Raji (cell line): Measurements from ENCODE around the gene ZNF436.

Experiments
- POLR2A ChIP-seq: IDR thresholded peaks from 2 replicates; pipeline ENCODE4 v1.6.1; 2011; ENCODE audit warnings: low read depth, low read length, control low read depth; ENCODE audit not compliant: insufficient read depth

The ZNF436 gene

DNA sequence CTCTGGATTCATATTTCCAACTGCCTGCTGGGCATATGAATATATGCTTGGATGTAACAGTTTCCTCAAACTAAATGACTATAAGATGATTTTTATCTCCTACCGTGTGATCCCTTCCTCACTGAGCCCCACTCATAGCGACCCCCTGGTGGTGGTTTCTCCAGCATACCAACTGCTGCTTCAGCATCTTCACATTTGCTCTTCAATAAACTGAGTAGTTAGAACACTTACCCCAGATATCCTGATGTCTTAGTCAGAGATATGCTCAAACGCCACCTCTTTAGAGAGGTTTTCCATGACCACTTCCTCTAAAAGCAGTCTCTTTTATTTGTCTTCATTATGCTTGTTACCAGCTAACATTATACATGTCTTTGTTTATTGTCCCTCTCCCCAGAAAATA is 15.4 kb downstream of the ZNF436 start:
- TF ChIP-seq POLR2A, result no peak

DNA sequence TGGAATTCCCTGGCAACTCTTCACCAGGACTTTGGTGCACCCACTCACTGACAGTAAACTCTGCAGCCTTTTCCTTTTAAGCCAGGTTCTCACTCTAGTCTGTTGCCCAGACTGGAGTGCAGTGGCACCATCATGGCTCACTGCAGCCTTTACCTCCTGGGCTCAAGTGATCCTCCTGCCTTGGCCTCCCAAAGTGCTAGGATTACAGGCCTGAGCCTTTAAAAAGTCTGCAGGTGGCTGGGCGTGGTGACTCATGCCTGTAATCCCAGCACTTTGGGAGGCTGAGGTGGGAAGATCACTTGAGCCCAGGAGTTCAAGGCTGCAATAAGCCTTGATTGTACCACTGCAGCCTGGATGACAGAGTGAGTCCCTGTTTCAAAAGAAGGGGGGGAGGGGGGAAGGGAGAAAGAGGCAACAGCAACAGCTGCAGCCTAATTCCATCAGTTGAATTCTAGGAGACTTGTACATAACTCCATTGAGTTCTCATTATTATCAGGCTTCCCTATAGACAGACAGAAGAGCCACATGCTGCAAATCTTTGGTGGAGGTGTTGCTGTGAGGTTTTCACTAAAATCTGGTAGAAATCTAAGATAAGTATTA is 17.4 kb downstream of the ZNF436 start:
- no peak for TF ChIP-seq POLR2A

DNA sequence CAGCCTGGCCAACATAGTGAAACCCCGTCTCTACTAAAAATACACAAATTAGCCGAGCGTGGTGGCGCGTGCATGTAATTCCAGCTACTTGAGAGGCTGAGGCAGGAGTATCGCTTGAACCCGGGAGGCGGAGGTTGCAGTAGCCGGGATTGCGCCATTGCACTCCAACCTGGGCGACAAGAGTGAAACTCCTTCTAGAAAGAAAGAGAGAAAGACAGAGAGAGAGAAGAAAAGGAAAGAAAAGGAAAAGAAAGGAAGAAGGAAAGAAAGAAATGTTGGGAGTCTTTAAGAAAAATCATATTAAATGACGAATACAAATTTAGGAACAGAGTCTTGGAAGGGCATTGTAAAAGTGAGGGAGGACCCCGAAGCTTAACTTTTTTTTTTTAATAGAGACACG is 23.7 kb downstream of the ZNF436 start:
- no peak for TF ChIP-seq POLR2A

DNA sequence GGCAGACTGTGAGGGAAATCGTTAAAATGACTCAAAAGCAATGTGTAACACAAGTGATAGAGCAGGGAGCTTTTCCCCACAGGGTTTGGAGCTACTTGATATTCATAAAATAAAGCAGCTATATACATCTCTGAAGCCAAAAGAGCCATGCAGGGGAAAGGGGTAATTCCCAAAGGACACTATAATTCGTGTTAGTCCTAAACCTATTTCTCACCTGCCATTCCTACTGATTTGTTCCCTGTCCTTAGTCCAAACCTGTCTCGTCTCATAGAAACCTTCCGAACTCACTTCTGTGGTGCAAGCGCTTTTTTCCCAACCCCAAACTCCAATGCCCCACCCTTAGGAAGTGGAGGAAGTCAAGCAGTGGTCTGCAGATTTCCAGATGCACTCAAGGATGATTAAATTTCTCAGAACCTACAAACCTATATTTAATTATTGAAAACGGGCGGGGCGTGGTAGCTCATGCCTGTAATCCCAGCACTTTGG is 24.6 kb downstream of the ZNF436 start:
- no peak for TF ChIP-seq POLR2A

DNA sequence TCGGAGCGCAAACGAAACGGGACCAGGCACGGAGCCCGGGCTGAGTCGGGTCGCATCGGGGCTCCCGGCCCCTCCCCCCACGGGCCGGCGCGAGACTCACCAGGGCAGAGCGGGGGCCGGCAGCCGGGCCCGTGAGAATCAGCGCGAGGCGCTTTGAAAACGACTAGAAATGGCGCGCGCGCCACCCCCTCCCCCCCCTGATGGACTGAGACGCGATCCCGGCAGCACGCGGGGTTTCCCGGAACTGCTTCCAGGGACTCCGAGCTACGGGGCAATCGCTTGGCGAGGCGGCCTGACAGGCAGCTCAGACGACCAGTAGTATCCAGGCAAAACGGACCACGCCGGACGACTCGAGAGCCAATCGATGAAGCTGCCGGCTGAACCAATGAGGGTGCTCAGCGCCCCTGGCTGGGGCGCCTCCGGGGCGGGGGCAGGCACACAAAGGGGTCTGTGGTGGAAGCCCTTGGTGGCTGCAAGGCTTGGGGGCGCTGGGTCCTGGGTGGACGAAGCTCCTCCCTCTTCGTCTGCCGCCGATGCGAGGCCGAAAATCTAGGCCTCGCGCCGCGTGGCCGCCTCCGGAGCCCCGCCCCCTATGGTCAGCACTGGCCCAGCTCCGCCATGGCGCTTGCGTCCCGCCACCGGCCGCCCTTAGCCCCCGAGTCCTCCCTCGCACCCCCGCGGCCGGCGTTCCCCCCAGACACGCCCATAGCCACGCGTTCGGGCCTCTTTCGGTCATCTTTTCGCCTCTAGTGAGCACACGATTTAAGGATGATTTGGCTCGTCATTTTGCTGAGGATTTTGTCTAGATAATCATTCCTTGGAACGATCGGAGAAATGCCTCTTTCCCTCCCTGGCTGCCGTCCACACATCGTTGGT is 25.3 kb downstream of the ZNF436 start, which contains the start of gene HNRNPR:
Gene HNRNPR (minus strand): TSS at position 174 of the 876 bp plus-strand sequence. CDS start 3,276 bp downstream, outside the sequence.
- TF ChIP-seq POLR2A, result peak; percentile 95

GRCh38 chr1:23343221-23344110 is 26.2 kb downstream of the ZNF436 start:
- no peak for TF ChIP-seq POLR2A

DNA sequence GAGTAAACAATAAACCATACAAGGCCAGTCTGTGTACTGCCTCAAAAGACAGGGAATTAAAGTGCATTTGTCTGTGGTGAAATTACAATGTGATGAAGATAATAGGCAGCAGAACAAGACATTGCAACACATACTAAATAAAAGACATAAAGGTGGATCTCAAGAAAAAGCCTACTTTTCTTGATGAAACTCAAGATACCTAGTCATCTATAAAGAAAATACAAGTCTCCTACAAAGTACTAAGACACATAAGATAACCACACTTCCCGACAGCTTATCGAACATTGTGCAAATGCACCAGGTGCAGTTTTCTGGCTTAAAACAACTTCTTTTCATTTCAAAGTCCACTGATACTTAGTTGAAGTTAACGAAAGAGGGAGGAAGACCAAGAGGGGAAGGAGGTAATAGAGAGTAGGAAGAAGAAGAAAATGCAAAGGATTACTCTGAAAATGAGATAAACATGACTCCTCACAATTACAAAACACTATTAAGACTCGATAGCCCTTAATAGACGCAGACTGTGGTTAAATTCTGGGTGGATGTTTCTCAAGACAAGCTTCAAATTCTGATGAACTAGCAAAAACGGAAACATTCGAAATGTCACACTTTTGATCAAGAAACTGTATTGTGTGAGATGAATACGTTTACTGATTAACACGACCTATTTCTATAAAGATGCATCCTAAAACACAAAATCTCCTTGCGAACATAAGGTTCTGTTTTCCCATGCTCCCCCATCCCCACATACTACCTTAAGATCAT is 27.5 kb downstream of the ZNF436 start:
- TF ChIP-seq POLR2A, result no peak

GRCh38 chr1:23339632-23340031 is 30.0 kb downstream of the ZNF436 start:
- no peak for TF ChIP-seq POLR2A

GRCh38 chr1:23337869-23338268 is 31.8 kb downstream of the ZNF436 start:
- TF ChIP-seq POLR2A, result no peak

DNA sequence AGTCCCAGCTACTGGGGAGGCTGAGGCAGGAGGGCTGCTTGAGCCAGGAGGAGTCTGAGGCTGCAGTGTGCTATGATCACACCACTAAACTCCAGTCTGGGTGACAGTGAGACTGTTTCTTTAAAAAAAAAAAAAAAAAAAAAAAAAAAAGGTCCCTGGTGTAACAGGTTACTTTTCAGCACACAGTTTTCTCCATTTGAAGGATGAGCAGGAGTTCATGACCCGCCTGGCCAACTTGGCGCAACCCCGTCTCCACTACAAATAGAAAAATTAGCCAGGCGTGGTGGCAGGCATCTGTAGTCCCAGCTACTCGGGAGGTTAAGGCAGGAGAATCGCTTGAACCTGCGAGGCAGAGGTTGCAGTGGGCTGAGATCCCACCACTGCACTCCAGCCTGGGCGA is 37.9 kb downstream of the ZNF436 start:
- no peak for TF ChIP-seq POLR2A

DNA sequence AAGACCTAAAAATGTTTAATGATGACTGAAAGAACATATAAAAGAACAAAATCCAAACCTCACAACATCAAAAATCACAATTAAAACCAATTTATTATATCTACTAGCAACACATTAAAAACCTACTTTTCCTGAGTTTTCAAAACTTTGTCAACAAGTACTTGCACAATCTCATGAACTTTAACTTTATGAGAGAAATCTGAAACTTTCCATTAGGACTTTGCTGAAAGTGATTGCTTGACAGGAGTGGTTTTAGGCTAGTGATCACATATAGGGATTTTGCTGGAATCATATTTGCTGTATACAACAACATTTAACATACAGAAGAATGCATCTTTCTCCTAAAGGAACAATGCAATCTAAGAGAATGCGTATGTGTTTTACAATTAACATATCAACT is 38.8 kb downstream of the ZNF436 start:
- TF ChIP-seq POLR2A, result no peak

DNA sequence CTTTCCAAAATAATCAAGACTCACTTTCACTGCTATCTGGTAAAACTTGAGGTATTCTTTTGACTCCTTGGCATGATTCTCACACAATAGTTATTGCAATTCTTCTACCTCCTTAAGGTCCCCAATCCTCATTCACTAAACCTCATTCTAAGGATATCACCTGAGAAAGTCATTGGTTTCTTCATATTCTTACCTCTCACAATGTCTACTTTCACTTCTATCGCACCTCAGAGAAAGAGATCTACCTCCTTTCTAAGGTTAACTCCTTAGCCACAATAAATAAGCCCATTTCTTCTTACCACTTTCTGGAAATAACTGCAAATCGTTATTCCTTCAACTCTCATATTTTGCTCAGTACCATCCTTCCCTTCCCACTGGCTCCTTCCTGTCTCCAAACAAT is 44.2 kb downstream of the ZNF436 start:
- TF ChIP-seq POLR2A, result no peak

- no peak for TF ChIP-seq POLR2A
These were observed 46.9 kb downstream of the ZNF436 start for GRCh38 chr1:23322770-23323169.
